Mesodermal cell (in vitro differentiated cells): ENCODE data around the gene SLC14A1.

Experiments
- H3K27ac ChIP-seq: 2 replicates; pipeline ENCODE4 v1.7.0; 2013; ENCODE audit warnings: mild to moderate bottlenecking, low read depth, low read length, moderate library complexity; ENCODE audit not compliant: severe bottlenecking
- H3K36me3 ChIP-seq: 2 replicates; pipeline ENCODE4 v1.7.1; 2013; ENCODE audit warnings: mild to moderate bottlenecking, low read length, moderate library complexity; ENCODE audit not compliant: control insufficient read depth, insufficient read depth
- H3K4me1 ChIP-seq: one replicate; pipeline ENCODE4 v1.7.1; 2013; ENCODE audit warnings: mild to moderate bottlenecking, low read length; ENCODE audit not compliant: insufficient read depth, control insufficient read depth, poor library complexity, severe bottlenecking
- H3K4me3 ChIP-seq: 2 replicates; pipeline ENCODE4 v1.7.0; 2013; ENCODE audit warnings: low read length, control low read depth, mild to moderate bottlenecking; ENCODE audit not compliant: insufficient read depth, poor library complexity, severe bottlenecking; ENCODE audit errors: extremely low read depth
- H3K9me3 ChIP-seq: 2 replicates; pipeline ENCODE4 v1.7.1; 2013; ENCODE audit warnings: mild to moderate bottlenecking, low read length, moderate library complexity; ENCODE audit not compliant: control insufficient read depth
- WGBS, 2 experiments: methylation state at CpG; one replicate each; pipeline ENCODE4 v1.1.5; 2013; ENCODE audit warnings: missing lambda C conversion rate in 2 of 2; ENCODE audit not compliant: insufficient coverage in 2 of 2; 5-methylcytosine and 5-hydroxymethylcytosine counted together

The SLC14A1 gene

DNA sequence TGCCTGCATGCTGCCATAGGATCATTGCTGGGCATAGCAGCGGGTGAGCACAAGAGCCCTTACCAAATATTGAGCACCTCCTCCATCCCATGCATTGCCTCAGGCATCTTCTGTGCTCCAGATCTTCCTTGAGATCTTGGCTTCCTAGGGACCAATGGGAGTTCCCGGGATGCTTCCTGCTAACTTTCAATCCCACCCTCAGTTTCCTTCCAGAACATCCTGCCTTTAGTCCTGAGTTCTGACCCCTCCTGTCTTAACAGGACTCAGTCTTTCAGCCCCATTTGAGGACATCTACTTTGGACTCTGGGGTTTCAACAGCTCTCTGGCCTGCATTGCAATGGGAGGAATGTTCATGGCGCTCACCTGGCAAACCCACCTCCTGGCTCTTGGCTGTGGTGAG lies 15.3 kb downstream of the SLC14A1 start:
- WGBS, 2 experiments: 93 to 100% methylated on average over 2 to 3 of the region's 3 CpGs
- Histone ChIP-seq H3K9me3 (no peaks in the 10 kb centered on the region), H3K27ac (no peak overlapping the region), H3K4me3 (no peak overlapping the region), H3K4me1 (no peaks in the 10 kb centered on the region), H3K36me3 (no peaks in the 10 kb centered on the region)

DNA sequence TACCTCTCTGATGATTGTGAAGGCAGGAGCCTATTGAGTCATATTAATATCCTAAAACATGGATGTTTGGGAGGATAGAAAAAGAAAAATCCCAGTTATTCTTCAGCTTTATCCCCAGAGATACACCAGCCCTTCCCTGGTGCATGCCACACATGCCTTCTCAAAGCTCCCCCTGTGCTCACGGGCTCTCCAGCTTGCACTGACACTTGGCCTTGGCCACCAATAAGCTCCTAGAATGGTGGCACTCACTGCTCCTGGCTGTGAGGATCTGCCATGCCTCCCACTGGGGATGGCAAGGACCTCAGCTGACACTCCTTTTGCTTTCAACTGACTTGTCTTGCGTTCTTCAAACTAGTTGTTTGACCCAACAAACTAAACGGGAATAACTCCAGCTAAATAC lies 15.9 kb downstream of the SLC14A1 start:
- whole genome bisulfite sequencing, 2 experiments: 90 to 93% methylated on average over 2 to 3 of the region's 3 CpGs
- Histone ChIP-seq H3K9me3 (no peaks in the 10 kb centered on the region), H3K4me1 (no peaks in the 10 kb centered on the region), H3K36me3 (no peaks in the 10 kb centered on the region), H3K27ac (no peak overlapping the region), H3K4me3 (no peak overlapping the region)

DNA sequence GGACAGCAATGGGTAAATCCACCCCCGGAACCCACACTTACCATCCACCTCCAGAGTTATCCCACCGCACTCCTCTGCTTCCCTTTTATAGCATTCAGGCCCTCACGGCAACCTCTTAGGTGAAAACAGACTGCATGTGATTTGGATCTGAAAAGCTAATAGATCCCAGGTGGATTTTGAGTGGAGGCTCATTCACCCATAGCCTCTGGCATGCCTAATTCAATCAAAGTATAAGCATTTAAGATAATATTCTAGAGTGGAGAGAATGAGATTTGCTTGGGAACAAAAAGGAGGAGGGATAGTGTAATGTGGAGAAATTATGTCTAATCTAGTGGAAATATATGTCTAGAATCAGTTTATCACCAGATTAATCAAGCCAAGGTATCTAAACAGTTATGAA lies 17.1 kb downstream of the SLC14A1 start:
- no peak overlapping the region for H3K27ac ChIP-seq
- H3K4me3 ChIP-seq: no peak overlapping the region
- H3K9me3 ChIP-seq: no peaks in the 10 kb centered on the region
- WGBS, 2 experiments: 100% methylated on average over 2 of the region's 3 CpGs; no CpG with 5 or more reads in 1 of the 2 experiments
- no peaks in the 10 kb centered on the region for H3K36me3 ChIP-seq
- H3K4me1 ChIP-seq: no peaks in the 10 kb centered on the region

DNA sequence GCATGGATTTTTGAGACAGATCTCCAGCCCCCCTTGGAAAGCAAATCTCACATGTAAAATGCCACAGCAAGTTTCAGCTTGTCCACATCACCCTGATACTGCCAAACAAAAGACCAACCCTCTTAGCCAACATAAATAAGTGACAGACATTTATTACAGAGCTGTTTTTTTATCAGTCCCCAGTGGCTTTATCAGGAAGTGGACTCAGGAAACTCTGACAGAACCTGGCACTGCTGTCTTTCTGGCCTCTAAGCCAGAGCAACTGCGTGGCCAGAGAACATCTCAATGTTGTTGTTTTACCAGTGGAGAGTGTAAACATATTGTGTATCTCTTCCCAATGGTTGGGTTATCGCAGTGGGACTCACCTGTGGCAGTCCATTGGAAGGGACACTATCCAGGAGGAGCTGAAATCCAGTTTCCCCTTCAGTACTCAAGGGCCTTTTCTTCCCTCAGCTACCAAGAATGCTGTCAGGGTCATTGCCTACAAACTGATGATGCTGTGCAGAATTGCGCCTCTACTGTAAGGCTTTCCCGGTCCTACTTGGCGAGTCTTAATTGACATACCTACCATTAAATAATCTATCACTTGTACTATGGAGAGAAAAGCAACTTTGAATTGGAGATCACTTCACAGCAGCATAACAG lies 22.0 kb downstream of the SLC14A1 start:
- Histone ChIP-seq H3K27ac (no peak overlapping the region), H3K4me1 (no peaks in the 10 kb centered on the region), H3K4me3 (no peak overlapping the region), H3K36me3 (no peaks in the 10 kb centered on the region), H3K9me3 (no peaks in the 10 kb centered on the region)
- 100% methylated on average over 2 of the region's 5 CpGs for WGBS, 2 experiments

DNA sequence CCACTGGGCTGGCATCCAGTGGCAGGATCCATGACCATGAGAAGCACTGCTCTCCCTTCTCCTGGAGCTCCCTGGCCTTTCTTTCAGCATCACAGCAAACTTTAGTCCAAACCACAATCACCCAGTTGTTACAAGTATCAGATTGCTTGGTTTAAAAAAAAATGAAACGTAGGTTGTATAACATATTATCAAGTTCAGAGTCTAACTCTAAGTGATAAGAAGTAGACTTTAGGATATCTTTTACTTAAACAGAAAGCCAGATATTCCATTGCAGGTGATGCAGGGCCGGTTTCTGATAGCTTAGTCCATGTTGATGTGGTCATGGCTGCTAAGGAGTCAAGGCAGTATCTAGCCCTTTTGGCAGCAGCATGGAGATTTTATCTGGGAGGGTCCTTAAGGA lies 24.5 kb downstream of the SLC14A1 start:
- Histone ChIP-seq H3K4me3 (no peak overlapping the region), H3K27ac (no peak overlapping the region), H3K4me1 (no peaks in the 10 kb centered on the region), H3K36me3 (no peaks in the 10 kb centered on the region), H3K9me3 (no peaks in the 10 kb centered on the region)
- 80% methylated on average over 1 of the region's 2 CpGs; no CpG with 5 or more reads in 1 of the 2 experiments for WGBS, 2 experiments

DNA sequence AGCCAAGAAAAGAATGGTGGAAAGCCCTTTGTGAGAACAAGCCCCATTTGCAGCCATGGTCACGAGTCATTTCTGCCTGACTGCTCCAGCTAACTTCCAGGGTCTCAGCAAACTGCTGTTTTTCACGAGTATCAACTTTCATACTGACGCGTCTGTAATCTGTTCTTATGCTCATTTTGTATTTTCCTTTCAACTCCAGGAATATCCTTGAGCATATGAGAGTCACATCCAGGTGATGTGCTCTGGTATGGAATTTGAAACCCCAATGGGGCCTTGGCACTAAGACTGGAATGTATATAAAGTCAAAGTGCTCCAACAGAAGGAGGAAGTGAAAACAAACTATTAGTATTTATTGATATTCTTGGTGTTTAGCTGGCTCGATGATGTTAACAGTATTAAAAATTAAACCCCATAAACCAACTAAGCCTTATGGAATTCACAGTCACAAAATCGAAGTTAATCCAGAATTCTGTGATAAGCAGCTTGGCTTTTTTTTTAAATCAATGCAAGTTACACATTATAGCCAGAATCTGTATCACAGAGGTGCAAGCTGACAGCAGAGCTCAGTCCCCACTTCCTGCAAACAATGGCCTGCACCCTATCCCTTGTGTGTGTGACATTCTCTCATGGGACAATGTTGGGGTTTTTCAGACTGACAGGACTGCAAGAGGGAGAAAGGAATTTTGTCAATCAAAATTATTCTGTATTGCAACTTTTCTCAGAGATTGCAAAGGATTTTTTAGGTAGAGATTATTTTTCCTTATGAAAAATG lies 26.1 kb downstream of the SLC14A1 start:
- Histone ChIP-seq H3K36me3 (no peaks in the 10 kb centered on the region), H3K27ac (no peak overlapping the region), H3K9me3 (no peaks in the 10 kb centered on the region), H3K4me3 (no peak overlapping the region), H3K4me1 (no peaks in the 10 kb centered on the region)
- WGBS, 2 experiments: 94 to 96% methylated on average over 2 to 4 of the region's 6 CpGs

DNA sequence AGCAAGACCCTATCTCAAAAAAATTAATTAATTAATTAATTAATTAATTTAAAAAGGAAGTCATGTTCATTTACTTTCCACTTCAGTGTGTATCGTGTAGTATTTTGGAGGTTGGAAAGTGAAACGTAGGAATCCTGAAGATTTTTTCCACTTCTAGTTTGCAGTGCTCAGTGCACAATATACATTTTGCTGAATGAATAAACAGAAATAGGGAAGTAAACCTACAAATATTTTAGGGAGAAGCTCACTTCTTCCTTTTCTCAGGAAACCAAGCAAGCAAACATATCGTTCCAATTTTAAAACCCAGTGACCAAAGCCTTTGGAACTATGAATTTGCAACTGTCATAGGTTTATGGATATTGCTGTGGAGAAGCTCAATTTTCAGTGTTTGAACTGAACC lies 27.8 kb downstream of the SLC14A1 start:
- Histone ChIP-seq H3K27ac (no peak overlapping the region), H3K36me3 (no peaks in the 10 kb centered on the region), H3K4me3 (no peak overlapping the region), H3K4me1 (no peaks in the 10 kb centered on the region), H3K9me3 (no peaks in the 10 kb centered on the region)
- WGBS, 2 experiments: 83% methylated on average over 1 of the region's 3 CpGs; no CpG with 5 or more reads in 1 of the 2 experiments

DNA sequence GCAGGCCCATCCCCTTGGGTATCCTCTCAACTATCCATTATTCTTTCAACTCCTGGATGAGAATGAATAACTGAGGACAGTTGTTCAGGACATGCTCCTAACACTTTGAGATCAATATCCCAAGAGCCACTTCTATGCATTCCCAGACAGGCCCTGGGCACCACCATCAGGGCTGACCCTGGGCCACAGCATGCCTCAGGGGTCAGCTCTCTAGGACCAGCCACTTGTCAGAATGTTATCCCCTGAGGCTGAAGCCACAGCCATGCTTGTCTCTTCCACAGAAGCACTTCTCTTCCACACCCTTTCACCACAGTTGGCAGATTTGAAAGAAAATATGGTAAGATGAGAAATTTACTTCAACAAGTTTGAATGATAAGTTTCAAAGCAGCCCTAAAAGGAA lies 28.7 kb downstream of the SLC14A1 start:
- H3K9me3 ChIP-seq: no peaks in the 10 kb centered on the region
- H3K4me3 ChIP-seq: no peak overlapping the region
- H3K27ac ChIP-seq: no peak overlapping the region
- no peaks in the 10 kb centered on the region for H3K36me3 ChIP-seq
- no peaks in the 10 kb centered on the region for H3K4me1 ChIP-seq

DNA sequence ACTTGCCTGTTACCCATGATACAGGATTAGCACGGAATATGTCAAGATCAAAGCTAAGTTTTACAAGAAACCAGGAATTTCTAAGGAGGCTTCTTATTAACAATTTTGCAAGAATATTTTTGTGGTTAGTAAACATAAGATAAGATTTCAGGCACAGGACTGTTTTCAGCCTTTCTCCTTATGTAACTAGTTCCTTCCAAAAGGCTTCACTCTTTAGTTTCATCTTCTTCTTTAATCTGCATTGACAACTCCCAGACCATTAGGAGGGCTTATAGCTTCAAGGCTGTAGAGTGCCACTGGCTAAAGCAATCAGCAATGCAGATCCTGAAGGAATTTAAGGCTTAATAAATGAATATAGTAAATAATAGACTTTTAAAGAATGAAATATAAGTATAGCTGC lies 29.3 kb downstream of the SLC14A1 start:
- no peaks in the 10 kb centered on the region for H3K4me1 ChIP-seq
- H3K4me3 ChIP-seq: no peak overlapping the region
- WGBS, 2 experiments: 80% methylated on average over 1 of the region's 1 CpG; no CpG with 5 or more reads in 1 of the 2 experiments
- no peaks in the 10 kb centered on the region for H3K9me3 ChIP-seq
- H3K27ac ChIP-seq: no peak overlapping the region
- no peaks in the 10 kb centered on the region for H3K36me3 ChIP-seq

DNA sequence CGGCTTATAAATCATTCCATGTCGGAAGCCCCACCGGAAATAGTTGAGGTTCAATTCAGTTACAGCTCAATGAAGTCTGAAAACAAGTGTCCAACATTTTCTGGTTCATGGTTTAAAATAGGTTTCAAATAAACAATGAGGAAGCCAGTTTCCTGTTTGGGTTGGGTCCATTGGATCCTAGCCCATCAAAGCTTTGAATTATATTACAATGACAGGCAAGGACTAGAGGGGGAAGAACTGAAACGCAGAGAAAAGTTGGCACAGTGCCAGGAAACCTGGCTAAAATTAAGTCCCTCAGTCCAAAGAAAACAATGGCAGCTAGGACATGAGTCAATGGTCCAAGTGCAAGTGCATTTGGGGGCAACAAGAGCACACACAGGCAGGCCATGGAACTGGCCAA lies 32.0 kb downstream of the SLC14A1 start:
- no peaks in the 10 kb centered on the region for H3K36me3 ChIP-seq
- no peak overlapping the region for H3K27ac ChIP-seq
- peaks cover 8% of the 10 kb centered on the region for H3K4me1 ChIP-seq
- H3K4me3 ChIP-seq: no peak overlapping the region
- H3K9me3 ChIP-seq: no peaks in the 10 kb centered on the region
- 66 to 72% methylated on average over 4 of the region's 4 CpGs for WGBS, 2 experiments

DNA sequence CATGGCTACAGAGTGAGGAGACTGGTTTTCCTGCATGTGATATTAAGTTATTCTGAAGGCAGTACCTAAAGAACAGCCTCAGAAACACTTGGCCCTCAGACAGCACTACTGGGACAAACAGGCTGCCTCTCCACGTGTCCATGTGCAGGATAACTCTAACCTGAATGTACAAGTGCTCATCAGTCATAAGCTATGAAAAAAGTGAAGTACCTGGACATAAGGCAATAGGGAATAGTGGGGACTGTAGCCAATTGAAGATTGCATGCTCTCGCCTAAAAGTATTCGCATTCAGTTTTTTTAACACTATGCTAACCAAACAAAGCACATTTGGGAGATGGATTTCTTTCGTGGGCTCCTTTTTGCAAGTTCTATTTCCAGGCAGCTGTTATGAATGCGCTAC lies 33.0 kb downstream of the SLC14A1 start:
- WGBS, 2 experiments: 83 to 87% methylated on average over 3 to 4 of the region's 5 CpGs
- Histone ChIP-seq H3K27ac (no peak overlapping the region), H3K4me1 (peaks cover 8% of the 10 kb centered on the region), H3K9me3 (no peaks in the 10 kb centered on the region), H3K36me3 (no peaks in the 10 kb centered on the region), H3K4me3 (no peak overlapping the region)
